ENCODE results near the gene TOM1.
"Not testable (repeated sequence)": the region's sequence is repeated elsewhere in the genome, so short reads cannot be mapped to it uniquely, and the experiment has no call there.

TOM1 gene

GRCh38 chr22:35346596-35347220, 47.0 kb downstream of the TOM1 start:
- DNase-seq (ENCODE audit: low read depth), result no peak

DNA sequence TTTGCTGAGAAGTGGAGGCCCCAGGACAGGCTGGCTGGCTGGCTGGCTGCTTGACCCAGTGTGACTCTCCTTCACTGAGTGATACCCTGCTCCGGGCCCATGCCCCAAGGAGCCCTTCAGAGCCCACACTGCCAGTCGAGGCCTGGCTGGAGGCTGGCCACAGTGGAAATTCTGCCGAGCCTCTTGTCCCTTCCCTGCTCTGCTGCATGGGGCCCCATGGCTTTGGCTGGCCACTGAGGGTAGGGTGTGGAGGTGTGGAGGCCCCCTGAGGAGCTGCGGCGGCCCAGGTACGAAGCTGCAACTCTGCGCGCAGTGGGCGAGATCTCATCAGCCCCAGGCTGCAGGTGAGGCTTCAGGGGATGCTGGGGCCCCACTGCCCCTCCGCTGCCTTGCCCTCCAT, 47.8 kb downstream of the TOM1 start:
- no peak for DNase-seq (ENCODE audit: low read depth)

DNA sequence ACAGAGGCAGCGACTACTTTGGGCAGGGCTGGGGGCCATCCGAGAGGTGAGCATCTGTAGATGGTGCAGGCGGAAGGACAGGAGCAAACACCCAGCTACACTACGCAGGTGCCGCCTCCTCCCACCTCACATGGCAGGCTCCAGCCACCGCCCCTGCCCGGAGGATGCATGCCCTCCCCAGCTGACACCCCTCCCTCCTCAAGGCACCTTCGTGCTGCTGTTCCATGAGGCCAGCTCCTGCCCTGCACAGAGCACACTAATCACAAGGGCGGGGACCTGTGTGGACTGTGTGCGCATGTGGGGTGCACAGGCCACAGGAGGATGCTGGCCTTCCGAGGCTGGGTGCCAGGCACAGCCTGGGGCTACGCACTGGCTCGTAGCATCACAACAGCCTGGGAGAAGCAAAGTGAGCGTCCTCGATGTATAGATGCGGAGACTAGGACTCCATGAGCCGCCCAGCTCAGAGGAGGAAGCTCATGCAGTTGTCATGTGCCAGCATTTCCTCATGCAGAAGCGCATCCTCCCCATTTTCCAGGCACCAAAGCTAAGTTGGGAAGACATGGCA, 48.4 kb downstream of the TOM1 start:
- DNase-seq (ENCODE audit: low read depth), result no peak

- DNase-seq (ENCODE audit: low read depth), result no peak
These were observed 49.0 kb downstream of the TOM1 start for GRCh38 chr22:35348703-35349102.

GRCh38 chr22:35349368-35349703, 49.6 kb downstream of the TOM1 start:
- DNase-seq (ENCODE audit: low read depth), result no peak

- no peak for DNase-seq (ENCODE audit: low read depth)
These were observed 50.2 kb downstream of the TOM1 start for GRCh38 chr22:35349704-35350538.

DNA sequence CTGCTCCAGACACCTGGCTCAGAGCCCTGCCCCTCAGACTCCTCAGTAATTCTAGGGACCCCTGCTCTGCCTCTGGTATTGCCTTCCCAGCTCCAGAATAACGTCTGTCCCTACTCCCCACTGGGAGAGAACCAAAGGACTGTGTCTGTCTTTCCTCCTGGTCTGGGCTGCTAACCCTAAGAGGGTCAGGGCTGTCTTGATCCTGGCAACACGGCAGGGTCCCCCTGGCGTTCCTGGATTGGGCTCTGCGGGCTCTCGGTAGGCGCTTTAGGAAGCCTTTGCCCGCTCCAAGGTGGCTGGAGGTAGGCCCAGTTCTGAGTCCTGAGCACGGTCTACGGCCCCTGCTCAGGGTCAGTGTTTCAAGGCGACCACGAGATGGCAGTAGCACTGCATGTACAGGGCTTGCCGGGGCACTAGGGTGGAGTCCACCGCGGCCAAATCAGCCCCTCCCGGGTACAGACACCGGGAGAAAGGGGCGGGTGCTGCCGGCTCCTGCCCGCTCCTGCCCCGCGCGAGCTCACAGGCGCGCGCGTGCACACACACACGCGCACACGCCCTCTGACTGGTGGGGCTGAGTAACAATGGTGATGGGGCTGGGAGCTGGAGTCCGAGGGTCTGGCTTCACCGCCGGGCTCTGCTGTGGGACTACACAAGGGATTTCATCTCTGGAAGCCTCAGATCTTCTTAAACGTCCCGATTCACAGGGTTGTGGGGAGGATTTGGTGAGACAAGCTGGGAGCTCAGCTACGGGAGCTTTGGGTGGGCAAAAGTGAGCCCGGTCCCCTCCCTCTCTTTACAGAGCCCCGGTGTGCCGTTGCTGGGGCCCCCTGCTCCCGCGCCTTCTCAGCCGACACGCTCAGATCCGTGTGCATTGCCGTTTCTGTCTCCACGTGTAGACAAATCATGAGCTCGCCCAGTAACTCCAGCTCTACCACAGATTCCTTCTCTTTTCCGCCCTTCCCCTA, 51.1 kb downstream of the TOM1 start:
- peak; percentile 74 for DNase-seq (ENCODE audit: low read depth)

DNA sequence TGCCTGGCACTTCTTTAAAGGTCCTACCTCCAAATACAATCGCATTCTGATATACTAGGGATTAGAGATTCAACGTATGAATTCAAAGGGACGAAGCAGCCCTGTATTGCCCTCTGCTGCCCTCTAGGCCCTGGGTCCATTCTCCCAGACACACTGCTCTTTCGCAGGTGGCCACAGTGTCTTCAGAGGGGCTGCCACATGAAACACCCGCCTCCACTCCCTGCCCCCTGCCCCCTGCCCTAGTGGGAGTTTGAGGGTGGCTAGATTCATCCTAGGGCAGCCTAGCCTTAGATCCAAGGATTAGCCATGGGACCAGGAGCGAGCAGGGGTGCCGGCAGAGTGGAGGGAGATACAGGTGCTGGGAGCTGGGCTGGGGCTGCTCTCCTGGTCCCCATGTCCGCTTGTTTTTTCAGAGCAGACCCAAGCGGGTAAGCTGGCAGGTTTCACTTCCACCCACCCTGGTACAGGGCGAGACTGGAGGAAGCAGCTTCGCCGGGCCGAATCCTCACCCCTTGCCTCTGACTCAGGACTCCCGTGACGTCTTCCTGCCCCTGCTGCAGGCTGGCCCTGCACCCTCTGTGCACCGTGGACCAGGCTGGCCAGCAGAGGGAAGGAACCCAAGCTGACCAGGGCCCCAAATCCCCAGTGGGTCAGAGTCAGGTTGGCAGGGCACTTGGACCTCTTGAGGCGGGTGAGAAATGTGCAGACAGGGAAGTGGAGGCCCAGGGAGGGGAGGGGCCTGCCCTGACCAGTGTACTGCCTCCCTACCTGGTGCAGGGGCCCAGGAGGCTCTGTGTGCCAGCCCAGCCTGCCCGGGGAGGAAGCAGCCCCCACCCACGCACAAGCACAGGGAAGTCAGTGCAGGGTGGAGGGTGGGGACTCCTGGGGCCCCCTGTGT, 52.8 kb downstream of the TOM1 start:
- peak; percentile 38 for DNase-seq (ENCODE audit: low read depth)

DNA sequence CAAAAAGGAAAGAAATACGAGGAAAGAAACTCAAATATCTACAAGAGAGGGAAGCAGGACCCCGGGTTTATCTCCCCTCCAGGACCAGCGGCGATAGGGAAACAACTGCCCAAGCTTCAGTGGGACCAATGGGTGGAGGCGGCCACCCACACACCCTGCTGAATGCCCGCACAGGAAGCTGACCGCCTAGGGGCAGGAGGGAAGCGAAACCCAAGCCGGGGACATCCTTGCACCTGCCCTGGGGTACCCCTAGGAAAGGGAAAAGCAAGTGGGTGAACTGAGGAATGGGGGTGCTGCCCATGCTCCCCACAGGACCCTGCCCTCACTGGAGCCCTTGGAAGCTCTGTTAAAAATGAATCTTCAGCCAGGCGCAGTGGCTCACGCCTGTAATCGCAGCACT, 53.6 kb downstream of the TOM1 start:
- no peak for DNase-seq (ENCODE audit: low read depth)

GRCh38 chr22:35354068-35354467, 54.4 kb downstream of the TOM1 start:
- no peak for DNase-seq (ENCODE audit: low read depth)

DNA sequence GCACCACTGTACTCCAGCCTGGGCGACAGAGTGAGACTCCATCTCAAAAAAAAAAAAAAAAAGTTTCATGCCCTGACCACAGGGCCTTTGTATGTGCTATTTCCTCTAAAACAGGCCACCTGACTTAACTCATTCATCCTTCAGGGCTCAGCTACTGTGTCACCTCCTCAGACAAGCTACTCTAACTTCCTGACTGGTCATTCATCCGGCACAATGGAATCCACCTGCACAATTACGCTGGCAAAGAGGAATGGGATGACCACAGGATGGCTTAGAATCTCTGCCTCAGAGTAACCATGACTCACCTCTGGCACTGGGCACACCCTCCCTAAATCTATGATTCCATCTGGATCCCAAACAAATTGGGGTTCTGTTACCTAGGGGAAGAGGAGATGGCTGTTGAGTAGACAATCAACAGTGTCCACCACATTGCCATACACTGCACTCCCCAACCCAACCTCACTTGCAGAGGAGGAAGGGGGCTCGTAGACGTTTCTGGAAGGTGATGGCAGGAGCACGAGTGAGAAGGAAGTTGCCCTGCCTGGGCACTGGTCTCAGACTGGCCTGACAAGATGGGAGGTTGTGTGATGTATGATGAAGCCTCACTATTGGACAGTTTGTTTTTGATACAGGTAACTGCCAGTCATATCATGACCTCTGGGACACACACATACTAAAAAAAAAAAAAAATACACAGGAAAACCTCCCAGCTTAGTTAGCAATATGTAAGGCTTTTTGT, 58.4 kb downstream of the TOM1 start:
- no peak for DNase-seq (ENCODE audit: low read depth)

GRCh38 chr22:35359380-35360065, 59.8 kb downstream of the TOM1 start:
- DNase-seq (ENCODE audit: low read depth), result no peak

GRCh38 chr22:35361001-35361558, 61.4 kb downstream of the TOM1 start:
- DNase-seq (ENCODE audit: low read depth), result no peak

- no peak for DNase-seq (ENCODE audit: low read depth)
These were observed 63.9 kb downstream of the TOM1 start for GRCh38 chr22:35363566-35364086.

DNA sequence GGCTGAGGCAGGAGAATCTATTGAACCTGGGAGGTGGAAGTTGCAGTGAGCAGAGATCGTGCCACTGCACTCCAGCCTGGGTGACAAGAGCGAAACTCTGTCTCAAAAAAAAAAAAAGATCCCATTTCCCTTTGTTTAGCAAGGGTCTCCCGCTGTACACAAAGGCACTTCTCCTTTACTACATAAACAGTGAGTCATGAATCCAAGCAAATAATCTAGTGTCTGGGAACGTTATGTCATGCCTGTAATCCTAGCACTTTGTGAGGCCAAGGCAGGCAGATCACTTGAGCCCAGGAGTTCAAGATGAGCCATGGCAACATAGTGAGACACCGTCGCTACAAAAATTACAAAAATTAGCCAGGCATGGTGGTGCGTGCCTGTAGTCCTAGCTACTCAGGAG, 64.5 kb downstream of the TOM1 start:
- DNase-seq (ENCODE audit: low read depth), result not testable (repeated sequence)

DNA sequence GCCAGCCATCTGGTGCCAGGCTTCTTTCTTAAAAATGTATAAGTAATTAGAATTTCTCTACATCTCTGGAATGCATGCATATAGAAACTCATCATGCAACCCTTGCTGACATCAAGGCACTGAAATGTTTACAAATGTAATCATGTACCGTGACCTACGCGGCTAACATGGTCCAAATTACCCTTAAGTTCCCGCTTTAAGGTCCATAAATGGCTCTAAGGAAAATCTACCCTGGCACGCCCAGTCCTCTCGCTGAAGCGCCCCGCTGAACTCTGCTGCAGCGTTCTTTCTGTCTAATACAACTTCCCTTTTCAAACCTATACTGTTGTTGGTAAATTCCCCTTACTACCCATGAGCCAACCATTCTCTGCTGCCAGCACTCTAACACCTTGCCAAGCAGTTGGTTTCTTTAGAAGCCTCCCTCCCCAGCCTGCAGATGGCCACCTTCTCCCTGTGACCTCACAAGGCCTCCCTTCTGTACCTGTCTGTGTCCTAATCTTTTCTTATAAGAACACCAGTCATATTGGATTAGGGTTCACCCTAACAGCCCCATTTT, 67.7 kb downstream of the TOM1 start:
- DNase-seq (ENCODE audit: low read depth), result no peak

DNA sequence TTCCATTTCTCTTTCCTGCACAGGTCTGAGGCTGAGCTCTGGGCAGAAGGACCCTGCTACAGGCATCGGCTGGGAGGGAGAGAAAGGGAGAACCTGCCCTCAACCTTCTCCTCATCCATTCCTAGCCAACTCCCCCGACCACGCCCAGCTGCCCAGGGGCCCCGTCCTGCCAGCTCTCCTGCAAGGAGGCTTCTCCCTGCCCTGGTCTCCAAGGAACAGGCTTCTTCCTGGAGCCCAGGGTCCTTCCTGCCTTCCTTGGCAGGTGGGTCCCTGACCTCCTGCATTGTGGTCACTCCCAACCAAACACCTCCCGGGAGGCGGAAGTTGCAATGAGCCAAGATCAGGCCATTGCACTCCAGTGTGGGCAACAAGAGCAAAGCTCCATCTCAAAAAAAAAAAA, 68.7 kb downstream of the TOM1 start:
- DNase-seq (ENCODE audit: low read depth), result no peak

DNA sequence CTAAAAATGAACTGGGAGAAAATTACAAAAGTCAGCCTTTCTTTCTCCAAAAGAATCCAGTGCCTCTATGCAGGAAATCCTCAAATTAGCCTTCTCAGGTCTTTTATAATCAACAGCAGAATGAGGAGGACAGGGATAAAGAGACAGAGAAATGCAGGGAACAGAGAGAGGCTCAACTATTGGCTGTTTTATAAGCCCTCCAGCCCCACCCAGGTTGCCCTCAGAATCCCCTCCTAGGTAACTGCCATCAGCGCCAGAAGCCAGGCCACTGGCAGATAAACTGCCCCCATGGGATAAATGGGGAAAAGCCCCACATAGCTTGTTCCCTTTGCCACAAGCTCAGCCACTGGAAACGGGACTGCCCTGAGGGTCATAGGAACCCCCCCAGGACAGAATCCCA, 70.3 kb downstream of the TOM1 start:
- DNase-seq (ENCODE audit: low read depth), result no peak

DNA sequence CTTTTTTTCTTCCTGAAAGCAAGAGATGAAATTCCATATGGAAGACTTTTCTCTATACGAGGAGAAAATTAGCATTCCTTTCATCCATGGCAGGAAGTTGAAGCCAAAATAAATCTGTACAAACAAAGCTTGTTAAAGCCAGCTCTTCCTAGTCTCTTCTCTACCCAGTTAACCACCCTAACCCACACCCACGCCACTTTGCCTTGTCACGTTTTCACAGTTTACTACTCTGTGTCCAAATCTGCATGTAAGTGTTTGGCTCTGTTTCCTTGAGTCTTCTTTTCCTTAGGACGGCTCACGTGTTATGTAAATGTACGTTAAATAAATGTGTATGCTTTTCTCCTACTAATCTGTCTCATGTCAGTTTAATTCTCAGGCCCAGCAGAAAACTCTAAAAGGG, 74.1 kb downstream of the TOM1 start:
- no peak for DNase-seq (ENCODE audit: low read depth)
